GM12864 (cell line): ENCODE data around the gene PGS1.
A peak's percentile ranks its signal among the peaks of the same experiment; 100 is the strongest.

ENCODE experiments used
- DNase-seq: peaks from one replicate; pipeline ENCODE4 v3.0.0-alpha.2; 2011; ENCODE audit warnings: low read depth
- H3K4me3 ChIP-seq: 2 replicates; pipeline ENCODE4 v1.5.1; 2011; ENCODE audit warnings: mild to moderate bottlenecking, low read depth, low read length, control low read depth
- TF ChIP-seq, protein P1 (sequence below): IDR thresholded peaks from 2 replicates; pipeline ENCODE4 v1.5.1; 2011; ENCODE audit warnings: low read depth, mild to moderate bottlenecking, moderate library complexity, low read length, control low read depth, inconsistent platforms; ENCODE audit errors: missing control alignments

Gene PGS1

DNA sequence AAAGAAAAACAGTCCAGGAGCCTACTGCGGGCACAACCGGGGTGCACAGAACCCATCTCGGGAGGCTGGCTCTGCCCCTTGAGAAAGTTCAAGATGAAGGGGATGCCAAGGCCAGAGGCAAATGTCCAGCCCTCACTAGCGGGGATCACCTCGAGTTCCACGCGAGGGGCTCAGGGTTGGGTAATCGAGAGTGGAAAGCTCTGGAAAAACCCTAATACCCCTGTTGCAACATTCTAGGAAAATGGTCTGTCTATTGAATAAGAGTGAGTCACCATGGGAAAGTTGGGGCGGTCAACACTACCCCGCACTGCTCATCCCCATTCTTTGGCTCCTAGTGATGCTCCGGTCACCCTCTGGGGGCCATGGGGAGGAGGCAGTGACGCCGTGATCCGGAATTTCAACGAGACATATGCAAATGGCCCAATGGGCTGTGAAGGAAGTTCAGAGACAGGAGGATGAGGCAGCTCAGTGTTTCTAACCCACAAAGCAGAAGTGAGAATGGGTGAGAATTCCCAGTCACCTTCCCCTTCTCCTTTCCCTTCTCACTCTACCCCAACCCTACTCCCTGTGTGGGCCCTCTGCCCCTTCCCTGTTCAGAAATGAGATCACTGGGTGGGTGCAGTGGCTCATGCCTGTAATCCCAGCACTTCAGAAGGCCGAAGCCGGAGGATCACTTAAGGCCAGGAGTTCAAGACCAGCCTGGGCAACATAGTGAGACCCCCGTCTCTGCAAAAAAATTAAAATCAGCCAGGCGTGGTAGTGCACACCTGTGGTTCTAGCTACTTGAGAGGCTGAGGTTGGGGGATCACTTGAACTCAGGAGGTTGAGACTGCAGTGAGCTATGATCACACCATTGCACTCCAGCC lies 41.0 kb upstream of the PGS1 start:
- TF ChIP-seq, protein P1, sequence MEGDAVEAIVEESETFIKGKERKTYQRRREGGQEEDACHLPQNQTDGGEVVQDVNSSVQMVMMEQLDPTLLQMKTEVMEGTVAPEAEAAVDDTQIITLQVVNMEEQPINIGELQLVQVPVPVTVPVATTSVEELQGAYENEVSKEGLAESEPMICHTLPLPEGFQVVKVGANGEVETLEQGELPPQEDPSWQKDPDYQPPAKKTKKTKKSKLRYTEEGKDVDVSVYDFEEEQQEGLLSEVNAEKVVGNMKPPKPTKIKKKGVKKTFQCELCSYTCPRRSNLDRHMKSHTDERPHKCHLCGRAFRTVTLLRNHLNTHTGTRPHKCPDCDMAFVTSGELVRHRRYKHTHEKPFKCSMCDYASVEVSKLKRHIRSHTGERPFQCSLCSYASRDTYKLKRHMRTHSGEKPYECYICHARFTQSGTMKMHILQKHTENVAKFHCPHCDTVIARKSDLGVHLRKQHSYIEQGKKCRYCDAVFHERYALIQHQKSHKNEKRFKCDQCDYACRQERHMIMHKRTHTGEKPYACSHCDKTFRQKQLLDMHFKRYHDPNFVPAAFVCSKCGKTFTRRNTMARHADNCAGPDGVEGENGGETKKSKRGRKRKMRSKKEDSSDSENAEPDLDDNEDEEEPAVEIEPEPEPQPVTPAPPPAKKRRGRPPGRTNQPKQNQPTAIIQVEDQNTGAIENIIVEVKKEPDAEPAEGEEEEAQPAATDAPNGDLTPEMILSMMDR: no peak
- DNase-seq: peak; percentile 66
- H3K4me3 ChIP-seq: no peak overlapping the region

DNA sequence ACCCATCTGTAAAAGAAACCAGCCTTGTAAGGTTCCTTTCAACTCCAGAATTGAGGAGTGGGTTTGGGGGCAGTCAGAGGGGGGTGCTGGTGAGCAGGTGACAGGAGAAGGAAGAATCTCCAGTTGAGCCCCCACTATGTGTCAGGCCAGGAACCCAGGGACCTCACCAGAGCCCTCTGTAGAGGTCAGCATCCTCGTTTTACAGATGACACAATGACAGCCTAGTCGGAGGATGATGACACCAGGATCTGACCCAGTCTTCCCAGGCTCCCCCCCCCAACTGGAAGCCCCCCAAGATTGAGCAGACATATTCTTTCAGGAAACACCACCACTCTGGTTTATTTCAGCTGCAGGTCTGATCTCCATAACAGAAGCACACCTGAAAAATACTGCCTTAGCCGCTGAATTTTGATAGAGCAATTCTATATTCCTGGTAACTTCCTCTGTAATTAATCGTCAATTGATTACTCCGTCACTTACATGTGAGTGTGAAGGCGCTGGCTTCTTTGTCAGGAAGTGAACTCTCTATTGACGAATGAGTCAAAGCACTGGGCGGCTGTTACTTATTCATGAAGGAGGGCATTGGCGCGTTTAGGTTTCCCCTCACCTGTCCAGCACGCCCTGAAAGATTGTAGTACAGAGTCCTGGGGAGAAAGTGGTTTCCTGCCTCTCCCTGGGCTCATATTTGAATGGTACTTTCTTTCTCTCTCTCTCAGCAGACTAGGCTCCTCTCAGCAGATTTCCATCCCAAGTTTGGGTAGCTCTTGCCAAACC lies 39.8 kb upstream of the PGS1 start:
- DNase-seq: peak; percentile 46
- no peak overlapping the region for H3K4me3 ChIP-seq

DNA sequence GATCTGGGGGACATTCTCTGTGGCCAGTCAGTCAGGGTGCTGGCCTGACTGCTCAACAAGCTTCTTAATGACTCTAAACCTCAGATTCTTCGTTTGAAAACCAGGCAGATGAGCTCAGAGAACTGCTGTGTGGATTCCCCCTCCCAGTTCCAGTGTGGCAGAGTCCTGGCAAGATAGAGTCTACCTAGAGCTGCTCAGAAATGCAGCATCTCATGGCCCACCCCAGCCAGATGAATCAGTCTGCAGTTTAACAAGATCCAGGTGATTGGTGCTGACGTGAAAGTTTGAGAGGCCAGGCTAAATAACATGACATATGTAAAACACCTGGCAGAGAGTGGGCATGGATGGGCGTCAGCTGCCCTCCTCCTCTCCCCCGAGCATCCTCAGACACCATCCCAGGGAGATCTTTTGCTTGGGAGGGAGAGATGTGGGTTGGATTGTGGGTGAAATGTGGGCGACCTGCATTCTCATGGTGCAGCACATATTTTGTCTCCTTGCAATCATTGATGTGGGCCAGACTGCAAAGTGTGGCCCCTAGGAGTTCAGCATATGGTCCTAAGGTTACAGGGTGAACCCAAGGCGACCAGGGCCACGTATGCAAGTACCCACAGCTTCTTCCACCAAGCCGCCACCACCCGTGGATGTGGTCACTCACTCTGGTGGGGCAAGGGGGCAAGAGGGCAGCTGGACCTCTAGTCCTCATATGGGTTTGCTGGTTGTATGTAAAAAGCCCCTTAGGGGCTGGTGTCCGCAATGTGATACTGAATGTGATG lies 38.1 kb upstream of the PGS1 start:
- TF ChIP-seq, protein P1: no peak
- no peak overlapping the region for H3K4me3 ChIP-seq
- no peak for DNase-seq

More for the DNA sequence above, 39.8 kb upstream of the PGS1 start:
- TF ChIP-seq, protein P1: no peak

DNA sequence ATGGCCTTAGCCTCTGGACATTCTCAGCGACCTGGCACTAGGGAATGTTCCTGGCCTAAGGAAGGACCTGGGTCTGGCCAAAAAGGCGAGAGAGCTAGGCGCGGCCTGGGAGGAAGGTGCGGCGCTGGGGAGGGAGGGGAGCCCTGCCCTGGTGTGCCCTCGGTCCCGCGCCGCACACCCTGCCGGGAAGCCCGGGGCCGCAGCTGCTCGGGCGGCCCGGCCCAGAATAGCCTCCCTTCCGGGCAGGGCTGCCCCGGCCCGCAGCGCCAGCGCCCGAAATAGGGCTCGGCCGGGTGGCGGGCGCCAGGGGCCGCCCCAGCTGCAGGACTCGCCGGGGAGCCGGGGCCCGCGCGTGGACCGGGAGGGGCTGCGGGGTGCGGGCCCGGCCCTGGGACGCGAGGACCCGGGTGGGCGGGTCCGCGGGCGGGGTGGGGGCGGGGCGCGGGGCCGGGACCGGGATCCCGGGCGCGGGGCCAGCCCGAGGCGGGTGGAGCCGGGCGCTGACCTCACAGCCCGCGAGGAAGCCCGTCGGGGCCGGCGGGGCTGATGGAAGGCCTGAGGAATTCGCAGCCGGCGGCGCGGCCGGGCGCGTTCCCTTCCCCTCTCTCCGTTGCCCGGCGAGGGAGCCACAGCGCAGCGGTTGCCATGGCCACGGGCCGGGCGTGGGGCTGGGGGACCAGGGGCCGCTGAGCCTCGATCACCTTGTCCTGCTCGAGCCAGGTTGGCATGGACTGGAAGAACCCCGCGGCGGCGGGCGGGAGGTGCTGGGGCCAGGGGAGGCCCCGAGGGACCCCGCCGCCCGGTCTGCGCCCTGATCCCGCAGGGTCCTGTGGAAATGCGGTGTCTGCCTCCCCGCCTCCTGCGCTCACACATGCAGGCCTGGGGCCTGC lies 36.6 kb upstream of the PGS1 start:
- TF ChIP-seq, protein P1: no peak
- DNase-seq: no peak
- H3K4me3 ChIP-seq: peak overlapping the region; percentile 16; the same call in 1 of the 2 replicates

DNA sequence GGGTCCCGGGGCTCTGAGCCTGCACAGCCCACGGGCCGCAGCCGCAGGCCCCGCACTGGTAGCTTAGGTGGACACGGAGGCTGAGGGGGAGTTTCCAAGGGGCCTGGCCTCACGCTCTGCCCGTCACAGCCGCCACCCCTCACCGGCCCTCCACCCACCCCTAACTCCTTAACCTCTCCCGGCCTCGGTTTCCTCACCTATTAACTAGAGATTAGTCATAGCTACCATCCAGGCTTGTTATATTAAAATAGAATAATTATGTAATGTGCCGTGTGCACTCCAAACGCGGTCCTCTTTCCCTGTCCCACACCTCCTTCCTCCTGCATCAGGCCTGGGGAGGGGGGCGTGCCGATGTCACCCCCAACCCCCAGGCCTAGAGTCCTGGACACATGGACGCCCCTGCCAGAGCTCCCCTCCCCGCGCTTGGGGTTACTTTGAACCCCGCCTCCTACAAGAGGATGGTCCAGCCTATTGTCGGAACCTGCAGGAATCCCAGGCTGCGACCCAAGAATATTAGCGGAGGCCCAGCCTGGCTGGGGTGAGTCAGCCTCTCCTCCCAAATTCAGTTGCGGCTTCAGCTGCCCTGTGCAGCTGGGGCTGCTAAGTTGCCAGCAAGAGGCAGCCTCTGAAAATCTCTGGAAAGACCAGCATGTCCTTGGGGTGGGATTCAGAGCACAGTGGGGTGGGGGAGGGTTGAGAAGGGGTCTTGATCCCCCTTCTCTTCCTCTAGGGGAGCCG lies 35.8 kb upstream of the PGS1 start:
- no peak overlapping the region for H3K4me3 ChIP-seq
- TF ChIP-seq, protein P1: no peak
- no peak for DNase-seq

DNA sequence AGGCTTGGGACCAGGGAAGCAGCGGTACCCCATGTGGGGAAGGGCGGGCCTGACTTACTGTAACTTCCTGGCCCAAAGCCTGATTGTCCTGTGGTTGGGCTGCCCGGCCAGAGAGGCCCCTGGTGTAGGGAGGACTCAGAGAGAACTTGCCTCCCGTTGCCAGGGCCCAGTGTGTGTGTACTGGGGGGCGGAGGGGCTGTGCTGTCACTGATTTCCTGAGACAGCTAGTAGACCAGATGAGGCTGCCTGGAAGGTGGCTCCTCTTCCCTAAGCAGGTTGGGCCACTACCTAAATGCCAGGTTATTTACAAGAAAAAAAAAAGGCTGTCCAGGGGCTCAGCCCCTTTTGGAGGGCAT lies 35.3 kb upstream of the PGS1 start:
- no peak overlapping the region for H3K4me3 ChIP-seq
- no peak for DNase-seq
- TF ChIP-seq, protein P1: no peak
